GM23338 (cell line): ENCODE measurements around the gene FN3K. TPM values are rescaled to one million over a fixed set of nuclear protein-coding genes. Genes with fewer than 3 reads are reported as not detected.

ENCODE experiments used
- ATAC-seq: fragments of 200-7000 bp; cut with Tn5 transposase; 3 replicates; pipeline ENCODE4 v1.9.1; 2020
- DNase-seq: peaks from one replicate; pipeline ENCODE4 v3.0.0-alpha.2; 2015; ENCODE audit warnings: low spot score
- H2AFZ ChIP-seq: fragments of 200-600 bp; sonication (generic); 2 replicates; pipeline ENCODE4 v1.8.0; 2016; ENCODE audit warnings: antibody characterized with exemption, mild to moderate bottlenecking, moderate library complexity
- H3F3A ChIP-seq: fragments of 200-600 bp; sonication (generic); replicated peaks from 2 replicates; pipeline ENCODE4 v1.8.0; 2017; ENCODE audit warnings: antibody characterized with exemption, mixed run types, low read depth
- H3K27ac ChIP-seq: fragments of 200-600 bp; sonication (generic); 2 replicates; pipeline ENCODE4 v1.6.1; 2016; ENCODE audit warnings: low read depth
- H3K27me3 ChIP-seq: fragments of 200-600 bp; sonication (generic); 2 replicates; pipeline ENCODE4 v1.8.0; 2016; ENCODE audit warnings: mild to moderate bottlenecking, mixed run types, moderate library complexity; ENCODE audit not compliant: insufficient read depth
- H3K36me3 ChIP-seq: fragments of 200-600 bp; sonication (generic); 2 replicates; pipeline ENCODE4 v1.8.0; 2016; ENCODE audit warnings: mild to moderate bottlenecking; ENCODE audit not compliant: insufficient read depth
- H3K4me1 ChIP-seq: fragments of 200-600 bp; sonication (generic); 2 replicates; pipeline ENCODE4 v1.8.0; 2016; ENCODE audit warnings: mild to moderate bottlenecking, moderate library complexity; ENCODE audit not compliant: insufficient read depth
- H3K4me2 ChIP-seq: fragments of 200-600 bp; sonication (generic); 2 replicates; pipeline ENCODE4 v1.7.1; 2017; ENCODE audit warnings: mixed run types
- H3K4me3 ChIP-seq: fragments of 200-600 bp; sonication (generic); 2 replicates; pipeline ENCODE4 v1.6.1; 2016; ENCODE audit warnings: mixed run types
- H3K79me2 ChIP-seq: fragments of 200-600 bp; sonication (generic); replicated peaks from 2 replicates; pipeline ENCODE4 v1.8.0; 2017; ENCODE audit warnings: mild to moderate bottlenecking; ENCODE audit not compliant: insufficient read depth
- H3K9me2 ChIP-seq: fragments of 200-600 bp; sonication (generic); 2 replicates; pipeline ENCODE4 v1.8.0; 2017; ENCODE audit not compliant: insufficient read depth
- H4K20me1 ChIP-seq: fragments of 200-600 bp; sonication (generic); replicated peaks from 2 replicates; pipeline ENCODE4 v1.8.0; 2017; ENCODE audit warnings: mild to moderate bottlenecking; ENCODE audit not compliant: insufficient read depth
- H3K27ac Mint-ChIP-seq: 2 replicates; pipeline ENCODE4 v1.8.0; 2020; ENCODE audit warnings: inconsistent platforms, mild to moderate bottlenecking, moderate library complexity, mixed read lengths
- H3K27me3 Mint-ChIP-seq: 3 replicates; pipeline ENCODE4 v1.8.0; 2022; ENCODE audit warnings: low read depth, mild to moderate bottlenecking, moderate library complexity, mixed read lengths, inconsistent platforms; ENCODE audit not compliant: insufficient read depth, poor library complexity
- H3K36me3 Mint-ChIP-seq: 3 replicates; pipeline ENCODE4 v1.8.0; 2021; ENCODE audit warnings: low read depth, mild to moderate bottlenecking, inconsistent platforms, moderate library complexity, mixed read lengths
- H3K4me1 Mint-ChIP-seq: 3 replicates; pipeline ENCODE4 v1.8.0; 2020; ENCODE audit warnings: mild to moderate bottlenecking, inconsistent platforms, mixed read lengths
- H3K4me3 Mint-ChIP-seq: 3 replicates; pipeline ENCODE4 v1.8.0; 2021; ENCODE audit warnings: moderate library complexity, mild to moderate bottlenecking, inconsistent platforms, mixed read lengths
- H3K9me3 Mint-ChIP-seq: 3 replicates; pipeline ENCODE4 v1.8.0; 2020; ENCODE audit warnings: moderate library complexity, mild to moderate bottlenecking, inconsistent platforms, mixed read lengths
- CREB1 ChIP-seq: fragments of 250-450 bp; sonication (Bioruptor Pico); IDR thresholded peaks from 2 replicates; pipeline ENCODE4 v1.5.0; 2020; ENCODE audit warnings: low read depth, mild to moderate bottlenecking, moderate library complexity
- CTCF ChIP-seq, 2 experiments: fragments of 200-600 bp in 1 of 2; sonication (generic) in 1 of 2; conservative IDR thresholded peaks; 2 replicates each; pipeline versions ENCODE4 v1.5.1 to v1.6.1; 2016 to 2017; ENCODE audit warnings: antibody characterized with exemption in 2 of 2, low read depth in 2 of 2, mild to moderate bottlenecking in 2 of 2, moderate library complexity in 1 of 2
- ETS1 ChIP-seq: IDR thresholded peaks from 2 replicates; pipeline ENCODE4 v1.6.1; 2016; ENCODE audit warnings: antibody characterized with exemption
- EZH2 ChIP-seq: fragments of 200-600 bp; sonication (generic); IDR thresholded peaks from one replicate; pipeline ENCODE4 v1.8.0; 2017; ENCODE audit warnings: antibody characterized with exemption, mild to moderate bottlenecking, low read depth; ENCODE audit not compliant: unreplicated experiment
- JUNB ChIP-seq: IDR thresholded peaks from one replicate; pipeline ENCODE4 v1.6.1; 2016; ENCODE audit warnings: antibody characterized with exemption; ENCODE audit not compliant: unreplicated experiment
- NANOG ChIP-seq: IDR thresholded peaks from 2 replicates; pipeline ENCODE4 v1.6.1; 2016; ENCODE audit warnings: antibody characterized with exemption, borderline replicate concordance
- POLR2AphosphoS5 ChIP-seq: IDR thresholded peaks from 2 replicates; pipeline ENCODE4 v1.6.1; 2016; ENCODE audit warnings: antibody characterized with exemption, low read depth
- STAT1 ChIP-seq: IDR thresholded peaks from one replicate; pipeline ENCODE4 v1.6.1; 2016; ENCODE audit warnings: antibody characterized with exemption; ENCODE audit not compliant: unreplicated experiment
- ZNF114 ChIP-seq: fragments of 250-450 bp; sonication (Bioruptor Pico); IDR thresholded peaks from 2 replicates; pipeline ENCODE4 v1.5.0; 2020; ENCODE audit warnings: mild to moderate bottlenecking, moderate library complexity
- ZNF331 ChIP-seq: fragments of 250-450 bp; sonication (Bioruptor Pico); IDR thresholded peaks from 2 replicates; pipeline ENCODE4 v1.5.0; 2020; ENCODE audit warnings: low read depth, mild to moderate bottlenecking, moderate library complexity
- ZNF462 ChIP-seq: fragments of 250-450 bp; sonication (Bioruptor Pico); IDR thresholded peaks from 2 replicates; pipeline ENCODE4 v1.5.0; 2020; ENCODE audit warnings: mild to moderate bottlenecking, moderate library complexity
- polyA plus RNA-seq: library from polyadenylated mRNA; unstranded; fragments of >200 nt; fragmentation: Nextera tagmentation; extraction: Ambion mirVana; gene quantifications from 2 replicates; pipeline ENCODE4 v1.2.1, GENCODE V29; 2016
- total RNA-seq: library from RNA; depleted of rRNA; stranded (reverse); fragments of >200 nt; shearing (Covaris generic); gene quantifications from 2 replicates; pipeline ENCODE4 v1.2.3, GENCODE V29; 2014

FN3K gene
- total and polyA plus RNA-seq, 2 experiments from 2014 or later: 5.3 to 12.9 TPM

- 0 out of 2 replicates have a peak, but pooled peaks cover 2% of the 10 kb centered on the region for H3F3A ChIP-seq
- no peak overlapping the region; the same call in 2 of the 3 replicates for H3K4me3 Mint-ChIP-seq
- ATAC-seq: no peak
- peaks cover 54% of the 10 kb centered on the region for H3K36me3 Mint-ChIP-seq
- H3K27me3 ChIP-seq: peaks cover 17% of the 10 kb centered on the region
- peaks cover 7% of the 10 kb centered on the region; the same call in 2 of the 3 replicates for H3K4me1 Mint-ChIP-seq
- H3K9me2 ChIP-seq: 0 out of 2 replicates have a peak, but pooled peaks cover 5% of the 10 kb centered on the region
- no peak overlapping the region for H2AFZ ChIP-seq
- H3K4me2 ChIP-seq: 0 out of 2 replicates have a peak overlapping the region, but pooled peaks have one; percentile 20
- H3K27ac Mint-ChIP-seq: no peak overlapping the region
- no peak for TF ChIP-seq JUNB
- no peak for TF ChIP-seq ZNF114 (CRISPR knock-in tag)
- no peak for TF ChIP-seq POLR2AphosphoS5
- TF ChIP-seq CTCF (conservative IDR thresholded peaks at IDR 0.05; ENCODE audit: low read depth in 2 of 2): no peak
- no peak for TF ChIP-seq STAT1
- no peak for TF ChIP-seq ETS1
- no peak for TF ChIP-seq ZNF331 (CRISPR knock-in tag)
- TF ChIP-seq CREB1 (CRISPR knock-in tag): no peak
- peaks cover 32% of the 10 kb centered on the region for H3K9me3 Mint-ChIP-seq
- no peaks in the 10 kb centered on the region for H4K20me1 ChIP-seq
- H3K79me2 ChIP-seq: no peaks in the 10 kb centered on the region
- H3K4me1 ChIP-seq: peaks cover 13% of the 10 kb centered on the region
- DNase-seq: no peak
- H3K4me3 ChIP-seq: no peak overlapping the region
- H3K27ac ChIP-seq: peak overlapping the region; percentile 26; the same call in 1 of the 2 replicates
- H3K36me3 ChIP-seq: peaks cover 21% of the 10 kb centered on the region
- peaks cover 13% of the 10 kb centered on the region for H3K27me3 Mint-ChIP-seq
Observed at GRCh38 chr17:82745524-82745923, 10.1 kb downstream of the FN3K start.

GRCh38 chr17:82748756-82749155 is 13.3 kb downstream of the FN3K start:
- Mint-ChIP-seq H3K9me3 (peaks cover 25% of the 10 kb centered on the region), H3K4me1 (peaks cover 13% of the 10 kb centered on the region; the same call in 2 of the 3 replicates), H3K36me3 (peaks cover 33% of the 10 kb centered on the region), H3K4me3 (no peak overlapping the region), H3K27me3 (peaks cover 15% of the 10 kb centered on the region), H3K27ac (no peak overlapping the region)
- DNase-seq (no peak), ATAC-seq (no peak)
- H3K27ac ChIP-seq: no peak overlapping the region
- H3K79me2 ChIP-seq: peaks cover 14% of the 10 kb centered on the region
- H4K20me1 ChIP-seq: no peaks in the 10 kb centered on the region
- no peak overlapping the region for H2AFZ ChIP-seq
- H3K4me1 ChIP-seq: peaks cover 17% of the 10 kb centered on the region
- H3F3A ChIP-seq: 0 out of 2 replicates have a peak, but pooled peaks cover 2% of the 10 kb centered on the region
- H3K27me3 ChIP-seq: peaks cover 17% of the 10 kb centered on the region
- no peak overlapping the region for H3K4me3 ChIP-seq
- H3K9me2 ChIP-seq: 0 out of 2 replicates have a peak, but pooled peaks cover 5% of the 10 kb centered on the region
- H3K36me3 ChIP-seq: peaks cover 7% of the 10 kb centered on the region; the same call in 1 of the 2 replicates
- H3K4me2 ChIP-seq: no peak overlapping the region
- TF ChIP-seq ZNF462 (CRISPR knock-in tag) (no peak), NANOG (no peak), EZH2 (no peak), STAT1 (no peak), ETS1 (no peak), ZNF114 (CRISPR knock-in tag) (no peak), POLR2AphosphoS5 (no peak), ZNF331 (CRISPR knock-in tag) (no peak)
